Measurements from ENCODE around the gene VSIG10L.

The VSIG10L gene

GRCh38 chr19:51337861-51338562, 3.9 kb downstream of the VSIG10L start:
- DNase-seq = no peak

- no peak for DNase-seq
Observed at GRCh38 chr19:51337141-51337860, 4.6 kb downstream of the VSIG10L start.

- no peak for DNase-seq
Observed at GRCh38 chr19:51333836-51334460, 8.0 kb downstream of the VSIG10L start.

GRCh38 chr19:51331716-51332115, 10.2 kb downstream of the VSIG10L start:
- DNase-seq = no peak

- DNase-seq = no peak
Observed at GRCh38 chr19:51331193-51331592, 10.7 kb downstream of the VSIG10L start.

- no peak for DNase-seq
Observed at GRCh38 chr19:51330366-51330765, 11.6 kb downstream of the VSIG10L start.

- no peak for DNase-seq
Observed at GRCh38 chr19:51329411-51329810, 12.5 kb downstream of the VSIG10L start.

GRCh38 chr19:51327066-51328001, 14.6 kb downstream of the VSIG10L start:
- no peak for DNase-seq

GRCh38 chr19:51326216-51327065, 15.5 kb downstream of the VSIG10L start:
- no peak for DNase-seq

GRCh38 chr19:51325161-51325976, 16.6 kb downstream of the VSIG10L start:
- no peak for DNase-seq

- no peak for DNase-seq
Observed at GRCh38 chr19:51324167-51324481, 17.8 kb downstream of the VSIG10L start.

GRCh38 chr19:51323481-51324166, 18.3 kb downstream of the VSIG10L start:
- DNase-seq = no peak

GRCh38 chr19:51321799-51322198, 20.1 kb downstream of the VSIG10L start:
- DNase-seq = no peak

GRCh38 chr19:51320280-51320657, 21.7 kb downstream of the VSIG10L start:
- DNase-seq = no peak

- no peak for DNase-seq
Observed at GRCh38 chr19:51319649-51320279, 22.2 kb downstream of the VSIG10L start.

- no peak for DNase-seq
Observed at GRCh38 chr19:51318687-51319648, 23.0 kb downstream of the VSIG10L start.

GRCh38 chr19:51317968-51318367, 24.0 kb downstream of the VSIG10L start:
- no peak for DNase-seq

GRCh38 chr19:51317376-51317775, 24.6 kb downstream of the VSIG10L start:
- DNase-seq = no peak

- no peak for DNase-seq
Observed at GRCh38 chr19:51316688-51317087, 25.3 kb downstream of the VSIG10L start.

All from NCI-H1417 treated with DMSO at 0.1 percent for 48 hours (cell line).